Stimulated activated CD8-positive, alpha-beta memory T cell treated with anti-CD3 and anti-CD28 coated beads, Interleukin-7, amount 100 ng/mL, for 48 hours (primary cell): Measurements from ENCODE around the gene STIL.
"Not testable (repeated sequence)": the region's sequence is repeated elsewhere in the genome, so short reads cannot be mapped to it uniquely, and the experiment has no call there.

ENCODE experiments used
- DNase-seq, 2 donors: peaks; one replicate each; pipeline ENCODE4 v3.0.0-alpha.2; 2020; ENCODE audit warnings: low read depth in 1 of 2; ENCODE audit errors: extremely low read depth in 1 of 2

STIL gene

GRCh38 chr1:47223174-47223920, 90.6 kb downstream of the STIL start:
- no peak for DNase-seq

- no peak for DNase-seq
Observed at GRCh38 chr1:47222476-47222875, 91.5 kb downstream of the STIL start.

GRCh38 chr1:47219590-47220220, 94.2 kb downstream of the STIL start:
- no peak for DNase-seq

- DNase-seq = no peak
Observed at GRCh38 chr1:47219001-47219400, 94.9 kb downstream of the STIL start.

GRCh38 chr1:47216278-47217059, 97.5 kb downstream of the STIL start:
- no peak for DNase-seq

- DNase-seq = no peak
Observed at GRCh38 chr1:47215713-47216112, 98.2 kb downstream of the STIL start.

GRCh38 chr1:47214549-47214948, 99.4 kb downstream of the STIL start:
- no peak for DNase-seq

- DNase-seq = no peak
Observed at GRCh38 chr1:47213230-47213963, 100.5 kb downstream of the STIL start.

GRCh38 chr1:47212636-47213229, 101.2 kb downstream of the STIL start:
- no peak for DNase-seq

- no peak for DNase-seq
Observed at GRCh38 chr1:47211796-47212269, 102.1 kb downstream of the STIL start.

GRCh38 chr1:47210666-47211065, 103.3 kb downstream of the STIL start:
- DNase-seq = no peak

- no peak for DNase-seq
Observed at GRCh38 chr1:47209725-47210325, 104.1 kb downstream of the STIL start.

GRCh38 chr1:47209091-47209490, 104.9 kb downstream of the STIL start:
- no peak for DNase-seq

GRCh38 chr1:47208374-47208850, 105.5 kb downstream of the STIL start:
- no peak for DNase-seq

GRCh38 chr1:47207803-47208373, 106.1 kb downstream of the STIL start:
- DNase-seq = peak in 1 of 2 donors; percentile 32

GRCh38 chr1:47205918-47206317, 108.0 kb downstream of the STIL start:
- DNase-seq = no peak

GRCh38 chr1:47203504-47203903, 110.4 kb downstream of the STIL start:
- DNase-seq = not testable (repeated sequence)

GRCh38 chr1:47201179-47201578, 112.8 kb downstream of the STIL start:
- DNase-seq = no peak
